ENCODE data around the gene ZNF777. TPM values are rescaled to one million over a fixed set of nuclear protein-coding genes. Genes with fewer than 3 reads are reported as not detected.

Gene ZNF777
- polyA plus RNA-seq (2011; rRNA removed) = 3.8 and 4.4 TPM in 2 replicates
- 3.9 TPM in 2 replicates for polyA minus RNA-seq (2011; rRNA and poly(A)+ RNA removed)

DNA sequence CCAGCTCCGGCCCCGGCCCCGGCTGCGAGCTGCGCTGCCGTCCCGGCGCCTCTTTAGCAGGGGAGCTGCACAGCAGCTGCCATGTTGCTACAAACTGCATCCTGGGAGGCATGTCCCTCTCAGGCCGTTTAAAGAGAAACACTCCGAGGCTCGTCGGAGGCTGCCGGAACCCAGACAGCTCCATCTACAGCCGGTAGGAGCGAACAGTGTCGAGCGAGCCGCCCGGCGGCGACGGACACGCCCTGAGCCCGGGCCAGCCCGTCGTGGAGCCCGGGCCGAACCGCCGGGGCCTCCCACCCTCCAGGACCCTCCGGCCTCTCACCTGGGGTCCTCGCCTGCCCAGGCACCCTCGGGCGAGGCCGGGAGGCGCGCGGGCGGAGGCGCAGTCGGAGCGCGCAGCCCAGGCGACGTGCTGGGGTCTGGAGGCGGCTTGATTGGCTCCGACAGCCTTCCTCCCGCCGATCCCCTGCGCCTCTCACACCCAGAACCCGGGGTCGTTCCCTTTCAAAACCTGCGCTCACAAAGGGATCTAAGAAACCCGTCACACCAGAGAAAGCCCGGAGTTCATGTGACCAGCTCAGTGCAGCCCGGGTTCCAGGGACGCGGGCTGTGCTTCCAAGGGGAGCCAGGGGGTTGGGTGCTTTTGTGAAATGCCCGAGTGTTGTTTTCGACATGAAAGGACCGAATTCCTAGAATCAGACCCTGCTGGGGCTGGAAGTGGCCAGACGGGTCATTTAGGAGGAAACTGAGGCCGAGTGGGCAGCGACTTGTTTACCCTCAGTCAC, at the start of gene ZNF777:
Gene ZNF777, minus strand, starts transcription at position 570 of the 785 bp plus-strand sequence. CDS start 5,040 bp downstream, outside the sequence.
- H3K4me3 ChIP-seq (ENCODE audit: low read depth, low read length) = peak within 1 kb of the TSS; percentile 63
- H3K27me3 ChIP-seq (ENCODE audit: control insufficient read depth, insufficient read depth, low read length) = no peaks in the 10 kb centered on the region
- ChIA-PET CTCF (interaction anchor here (0.7 to 2.4 kb wide), 6 partner anchors 13 to 164 kb away, joined by 3 to 9 read pairs (median 4); no protein-coding TSS in a partner anchor), POLR2A (interaction anchor here (0.7 kb wide), 1 partner anchor 918 kb away, joined by 3 read pairs; no protein-coding TSS in a partner anchor)
- peak; percentile 43 for DNase-seq (ENCODE audit: low read depth)
- no peaks in the 10 kb centered on the region; the same call in 1 of the 2 replicates for H3K36me3 ChIP-seq (ENCODE audit: control insufficient read depth, insufficient read depth, low read length)
- TF ChIP-seq CTCF (IDR thresholded peaks at IDR 0.05; ENCODE audit: insufficient read depth, low read depth, low read length) = peak; percentile 52

DNA sequence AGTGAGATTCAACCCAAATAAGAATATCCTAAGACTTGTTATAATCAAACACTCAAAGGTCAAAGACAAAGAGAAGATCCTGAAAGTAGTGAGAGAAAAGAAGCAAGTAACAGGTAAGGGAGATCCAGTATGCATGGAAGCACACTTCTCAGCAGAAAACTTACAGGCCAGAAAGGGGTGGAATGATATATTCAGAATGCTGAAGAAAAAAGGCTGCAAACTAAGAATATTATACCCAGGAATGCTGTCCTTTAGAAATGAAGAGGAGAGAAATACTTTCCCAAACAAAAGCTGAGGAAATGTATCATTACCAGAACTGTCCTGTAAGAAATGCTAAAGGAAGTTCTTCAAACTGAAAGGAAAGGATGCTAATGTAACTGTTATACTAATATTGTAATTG, 49.4 kb upstream of the ZNF777 start:
- no peaks in the 10 kb centered on the region for H3K27me3 ChIP-seq (ENCODE audit: control insufficient read depth, insufficient read depth, low read length)
- H3K4me3 ChIP-seq (ENCODE audit: low read depth, low read length) = no peak overlapping the region
- DNase-seq (ENCODE audit: low read depth) = no peak
- POLR2A ChIA-PET = no interaction called here
- no peak for TF ChIP-seq CTCF (IDR thresholded peaks at IDR 0.05; ENCODE audit: insufficient read depth, low read depth, low read length)
- H3K36me3 ChIP-seq (ENCODE audit: control insufficient read depth, insufficient read depth, low read length) = no peaks in the 10 kb centered on the region
- CTCF ChIA-PET = no interaction called here

- no peak for TF ChIP-seq CTCF (IDR thresholded peaks at IDR 0.05; ENCODE audit: insufficient read depth, low read depth, low read length)
- CTCF ChIA-PET = no interaction called here
- no peak for DNase-seq (ENCODE audit: low read depth)
Measured at GRCh38 chr7:149509774-149510173, 48.9 kb upstream of the ZNF777 start.

GRCh38 chr7:149505551-149505950, 44.7 kb upstream of the ZNF777 start:
- CTCF ChIA-PET = no interaction called here
- Histone ChIP-seq H3K4me3 (ENCODE audit: low read depth, low read length) (no peak overlapping the region), H3K27me3 (ENCODE audit: control insufficient read depth, insufficient read depth, low read length) (0 out of 2 replicates have a peak, but pooled peaks cover 3% of the 10 kb centered on the region), H3K36me3 (ENCODE audit: control insufficient read depth, insufficient read depth, low read length) (no peaks in the 10 kb centered on the region)
- no peak for TF ChIP-seq CTCF (IDR thresholded peaks at IDR 0.05; ENCODE audit: insufficient read depth, low read depth, low read length)
- POLR2A ChIA-PET = no interaction called here
- no peak for DNase-seq (ENCODE audit: low read depth)

More at GRCh38 chr7:149509774-149510173, 48.9 kb upstream of the ZNF777 start:
- H3K4me3 ChIP-seq (ENCODE audit: low read depth, low read length) = no peak overlapping the region
- no peaks in the 10 kb centered on the region for H3K36me3 ChIP-seq (ENCODE audit: control insufficient read depth, insufficient read depth, low read length)
- POLR2A ChIA-PET = no interaction called here
- H3K27me3 ChIP-seq (ENCODE audit: control insufficient read depth, insufficient read depth, low read length) = no peaks in the 10 kb centered on the region

DNA sequence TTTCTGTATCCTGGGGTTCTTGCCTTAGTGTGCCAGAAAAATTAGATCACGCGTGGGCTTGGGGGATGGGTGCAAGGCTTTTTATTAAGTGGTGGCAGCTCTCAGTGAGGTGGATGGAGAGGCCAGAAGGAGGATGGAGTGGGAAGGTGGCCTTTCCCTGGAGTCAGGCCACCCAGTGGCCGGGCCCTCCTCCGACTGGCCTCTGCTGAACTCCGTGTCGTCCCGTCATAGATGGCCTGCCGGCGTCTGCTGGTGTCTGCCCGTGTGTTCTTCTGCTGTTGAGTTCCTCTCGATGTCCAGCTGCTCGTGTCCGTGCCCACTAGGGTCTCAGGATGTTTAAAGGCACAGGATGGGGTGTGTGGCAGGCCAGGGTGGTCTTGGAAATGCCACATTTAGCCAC, 40.8 kb upstream of the ZNF777 start:
- no peak overlapping the region for H3K4me3 ChIP-seq (ENCODE audit: low read depth, low read length)
- ChIA-PET POLR2A (no interaction called here), CTCF (no interaction called here)
- H3K27me3 ChIP-seq (ENCODE audit: control insufficient read depth, insufficient read depth, low read length) = peaks cover 8% of the 10 kb centered on the region
- H3K36me3 ChIP-seq (ENCODE audit: control insufficient read depth, insufficient read depth, low read length) = no peaks in the 10 kb centered on the region
- no peak for TF ChIP-seq CTCF (IDR thresholded peaks at IDR 0.05; ENCODE audit: insufficient read depth, low read depth, low read length)
- no peak for DNase-seq (ENCODE audit: low read depth)
